Vagina (tissue), 2 donors: ENCODE measurements around the gene NRG3.

Source experiments
- POLR2A ChIP-seq, 2 donors: fragments of 450-650 bp; IDR thresholded peaks; one replicate each; pipeline ENCODE4 v1.6.1; 2017; ENCODE audit warnings: antibody characterized with exemption in 2 of 2, mild to moderate bottlenecking in 2 of 2, moderate library complexity in 2 of 2
- POLR2AphosphoS5 ChIP-seq, 2 donors: sonication (generic); formaldehyde crosslinking; IDR thresholded peaks; one replicate each; pipeline ENCODE4 v1.9.0; 2017; ENCODE audit warnings: antibody characterized with exemption in 2 of 2, mild to moderate bottlenecking in 2 of 2, low read depth in 1 of 2; ENCODE audit not compliant: insufficient read depth in 1 of 2
- TF ChIP-seq, protein P1 (sequence below), 3 experiments: fragments of 450-650 bp in 2 of 3; fragments of 200-600 bp in 1 of 3; sonication (generic) in 1 of 3; IDR thresholded peaks; one replicate each; pipeline ENCODE4 v1.5.1; 2017 to 2019; ENCODE audit warnings: antibody characterized with exemption in 3 of 3, mild to moderate bottlenecking in 2 of 3, moderate library complexity in 2 of 3

GRCh38 chr10:81905161-81905560 lies 30.2 kb downstream of the NRG3 start:
- TF ChIP-seq, protein P1, sequence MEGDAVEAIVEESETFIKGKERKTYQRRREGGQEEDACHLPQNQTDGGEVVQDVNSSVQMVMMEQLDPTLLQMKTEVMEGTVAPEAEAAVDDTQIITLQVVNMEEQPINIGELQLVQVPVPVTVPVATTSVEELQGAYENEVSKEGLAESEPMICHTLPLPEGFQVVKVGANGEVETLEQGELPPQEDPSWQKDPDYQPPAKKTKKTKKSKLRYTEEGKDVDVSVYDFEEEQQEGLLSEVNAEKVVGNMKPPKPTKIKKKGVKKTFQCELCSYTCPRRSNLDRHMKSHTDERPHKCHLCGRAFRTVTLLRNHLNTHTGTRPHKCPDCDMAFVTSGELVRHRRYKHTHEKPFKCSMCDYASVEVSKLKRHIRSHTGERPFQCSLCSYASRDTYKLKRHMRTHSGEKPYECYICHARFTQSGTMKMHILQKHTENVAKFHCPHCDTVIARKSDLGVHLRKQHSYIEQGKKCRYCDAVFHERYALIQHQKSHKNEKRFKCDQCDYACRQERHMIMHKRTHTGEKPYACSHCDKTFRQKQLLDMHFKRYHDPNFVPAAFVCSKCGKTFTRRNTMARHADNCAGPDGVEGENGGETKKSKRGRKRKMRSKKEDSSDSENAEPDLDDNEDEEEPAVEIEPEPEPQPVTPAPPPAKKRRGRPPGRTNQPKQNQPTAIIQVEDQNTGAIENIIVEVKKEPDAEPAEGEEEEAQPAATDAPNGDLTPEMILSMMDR (IDR thresholded peaks at IDR 0.05) = no peak
- no peak for TF ChIP-seq POLR2A (IDR thresholded peaks at IDR 0.05)
- no peak for TF ChIP-seq POLR2AphosphoS5 (IDR thresholded peaks at IDR 0.05; ENCODE audit: insufficient read depth in 1 of 2, low read depth in 1 of 2)
